Adrenal gland (tissue), 5 donors: ENCODE measurements around the gene CUL1.

Experiments used
- POLR2A ChIP-seq, 2 donors: fragments of 450-650 bp; IDR thresholded peaks; one replicate each; pipeline ENCODE4 v1.6.1; 2017; ENCODE audit warnings: antibody characterized with exemption in 2 of 2, mild to moderate bottlenecking in 2 of 2, moderate library complexity in 1 of 2
- TF ChIP-seq, protein P1 (sequence below), 6 experiments: fragments of 450-650 bp in 4 of 6; fragments of 200-600 bp in 2 of 6; sonication (generic) in 1 of 6; IDR thresholded peaks; 1 replicate in 5 of 6; 2 replicates in 1 of 6; pipeline versions ENCODE4 v1.5.1 to v1.8.0; 2016 to 2021; ENCODE audit warnings: antibody characterized with exemption in 6 of 6, mild to moderate bottlenecking in 2 of 6, moderate library complexity in 1 of 6
- donor health status: DM: no; HTN: no; CAD: no.

GRCh38 chr7:148681821-148682220, 16.9 kb upstream of the CUL1 start:
- TF ChIP-seq, protein P1, sequence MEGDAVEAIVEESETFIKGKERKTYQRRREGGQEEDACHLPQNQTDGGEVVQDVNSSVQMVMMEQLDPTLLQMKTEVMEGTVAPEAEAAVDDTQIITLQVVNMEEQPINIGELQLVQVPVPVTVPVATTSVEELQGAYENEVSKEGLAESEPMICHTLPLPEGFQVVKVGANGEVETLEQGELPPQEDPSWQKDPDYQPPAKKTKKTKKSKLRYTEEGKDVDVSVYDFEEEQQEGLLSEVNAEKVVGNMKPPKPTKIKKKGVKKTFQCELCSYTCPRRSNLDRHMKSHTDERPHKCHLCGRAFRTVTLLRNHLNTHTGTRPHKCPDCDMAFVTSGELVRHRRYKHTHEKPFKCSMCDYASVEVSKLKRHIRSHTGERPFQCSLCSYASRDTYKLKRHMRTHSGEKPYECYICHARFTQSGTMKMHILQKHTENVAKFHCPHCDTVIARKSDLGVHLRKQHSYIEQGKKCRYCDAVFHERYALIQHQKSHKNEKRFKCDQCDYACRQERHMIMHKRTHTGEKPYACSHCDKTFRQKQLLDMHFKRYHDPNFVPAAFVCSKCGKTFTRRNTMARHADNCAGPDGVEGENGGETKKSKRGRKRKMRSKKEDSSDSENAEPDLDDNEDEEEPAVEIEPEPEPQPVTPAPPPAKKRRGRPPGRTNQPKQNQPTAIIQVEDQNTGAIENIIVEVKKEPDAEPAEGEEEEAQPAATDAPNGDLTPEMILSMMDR (IDR thresholded peaks at IDR 0.05) = no peak
- TF ChIP-seq POLR2A (IDR thresholded peaks at IDR 0.05) = no peak
